H7 (cell line): ENCODE results near the gene FRMD5. TPM values are rescaled to one million over a fixed set of nuclear protein-coding genes. Genes with fewer than 3 reads are reported as not detected.
"Not testable (repeated sequence)": the region's sequence is repeated elsewhere in the genome, so short reads cannot be mapped to it uniquely, and the experiment has no call there.

Experiments used
- DNase-seq: peaks from one replicate; pipeline ENCODE4 v3.0.0; 2012
- H3K27me3 ChIP-seq: 2 replicates; pipeline ENCODE4 v1.6.0; 2011; ENCODE audit warnings: mild to moderate bottlenecking, low read length; ENCODE audit not compliant: control insufficient read depth, insufficient read depth
- H3K36me3 ChIP-seq: replicated peaks from 2 replicates; pipeline ENCODE4 v1.5.1; 2011; ENCODE audit warnings: low read length; ENCODE audit not compliant: control insufficient read depth, insufficient read depth
- H3K4me3 ChIP-seq: 2 replicates; pipeline ENCODE4 v1.5.1; 2011; ENCODE audit warnings: low read depth, mild to moderate bottlenecking, control low read depth, low read length, moderate library complexity; ENCODE audit not compliant: insufficient read depth
- total RNA-seq: library from RNA; depleted of rRNA; stranded (reverse); fragments of >200 nt; shearing (Covaris generic); gene quantifications from 2 replicates; pipeline ENCODE4 v1.2.3, GENCODE V29; 2014

The FRMD5 gene
- total RNA-seq, 1 experiment from 2014 or later, result 2.4 TPM

GRCh38 chr15:44015545-44016305, 179.3 kb downstream of the FRMD5 start:
- Histone ChIP-seq H3K36me3 (no peaks in the 10 kb centered on the region), H3K27me3 (no peaks in the 10 kb centered on the region), H3K4me3 (no peak overlapping the region)
- no peak for DNase-seq

GRCh38 chr15:44011238-44011854, 183.7 kb downstream of the FRMD5 start:
- Histone ChIP-seq H3K27me3 (no peaks in the 10 kb centered on the region), H3K4me3 (no peak overlapping the region), H3K36me3 (no peaks in the 10 kb centered on the region; the same call in 1 of the 2 replicates)
- no peak for DNase-seq

- Histone ChIP-seq H3K4me3 (no peak overlapping the region), H3K36me3 (no peaks in the 10 kb centered on the region; the same call in 1 of the 2 replicates), H3K27me3 (no peaks in the 10 kb centered on the region)
- DNase-seq, result no peak
Observed at GRCh38 chr15:44010089-44010488, 185.0 kb downstream of the FRMD5 start.

- no peak overlapping the region for H3K4me3 ChIP-seq
- no peak for DNase-seq
Observed at GRCh38 chr15:44009038-44009437, 186.0 kb downstream of the FRMD5 start.

GRCh38 chr15:44000248-44000647, 194.8 kb downstream of the FRMD5 start:
- H3K4me3 ChIP-seq, DNase-seq, H3K36me3 ChIP-seq, H3K27me3 ChIP-seq: not testable (repeated sequence)

More at GRCh38 chr15:44009038-44009437, 186.0 kb downstream of the FRMD5 start:
- Histone ChIP-seq H3K36me3 (no peaks in the 10 kb centered on the region; the same call in 1 of the 2 replicates), H3K27me3 (no peaks in the 10 kb centered on the region)

DNA sequence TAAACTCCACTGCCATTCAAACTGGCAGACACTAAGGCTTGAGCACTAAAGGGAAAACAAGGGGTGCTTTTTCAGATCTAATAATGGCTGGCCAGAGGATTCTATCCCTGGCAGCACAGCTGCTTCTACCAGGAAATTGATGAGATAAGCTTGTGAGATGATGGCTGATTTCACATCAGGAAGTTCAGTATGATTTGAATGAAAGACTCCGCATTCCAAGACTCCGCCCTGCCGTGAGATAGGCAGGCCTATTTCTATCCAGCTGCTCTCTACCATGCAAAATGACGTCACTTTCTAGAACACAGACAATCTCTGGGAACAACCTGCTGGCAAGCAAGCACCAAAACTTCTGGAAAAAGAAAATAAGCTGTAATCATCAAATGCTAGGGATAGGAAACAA, 196.5 kb downstream of the FRMD5 start:
- no peak overlapping the region for H3K4me3 ChIP-seq
- no peaks in the 10 kb centered on the region for H3K36me3 ChIP-seq
- no peaks in the 10 kb centered on the region for H3K27me3 ChIP-seq
- DNase-seq, result peak; percentile 30

GRCh38 chr15:43991206-43991605, 203.9 kb downstream of the FRMD5 start:
- DNase-seq, result peak; percentile 26
- Histone ChIP-seq H3K27me3 (no peaks in the 10 kb centered on the region), H3K4me3 (no peak overlapping the region), H3K36me3 (no peaks in the 10 kb centered on the region)

GRCh38 chr15:43989938-43990337, 205.1 kb downstream of the FRMD5 start:
- no peaks in the 10 kb centered on the region for H3K27me3 ChIP-seq
- no peak overlapping the region for H3K4me3 ChIP-seq

DNA sequence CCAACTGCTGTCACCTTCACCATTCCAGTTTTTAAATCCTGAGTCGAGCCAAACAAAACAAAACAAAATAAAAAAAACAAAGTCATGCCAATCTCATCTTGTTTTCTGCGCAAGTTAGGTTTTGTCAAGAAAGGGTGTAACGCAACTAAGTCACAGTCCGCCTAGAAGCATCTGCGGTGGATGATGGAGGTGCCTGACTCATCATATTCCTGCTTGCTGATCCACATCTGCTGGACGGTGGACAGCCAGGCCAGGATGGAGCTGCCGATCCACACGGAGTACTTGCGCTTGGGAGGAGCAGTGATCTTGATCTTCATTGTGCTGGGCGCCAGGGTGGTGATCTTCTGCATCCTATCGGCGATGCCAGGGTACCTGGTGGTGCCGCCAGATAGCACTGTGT, 206.2 kb downstream of the FRMD5 start:
- DNase-seq, result no peak
- Histone ChIP-seq H3K27me3 (no peaks in the 10 kb centered on the region), H3K4me3 (no peak overlapping the region)

More at GRCh38 chr15:43989938-43990337, 205.1 kb downstream of the FRMD5 start:
- DNase-seq, result no peak
- no peaks in the 10 kb centered on the region for H3K36me3 ChIP-seq

GRCh38 chr15:43987924-43988323, 207.1 kb downstream of the FRMD5 start:
- no peak for DNase-seq
- Histone ChIP-seq H3K36me3 (no peaks in the 10 kb centered on the region), H3K4me3 (no peak overlapping the region), H3K27me3 (no peaks in the 10 kb centered on the region)

More for the DNA sequence above, 206.2 kb downstream of the FRMD5 start:
- no peaks in the 10 kb centered on the region for H3K36me3 ChIP-seq

DNA sequence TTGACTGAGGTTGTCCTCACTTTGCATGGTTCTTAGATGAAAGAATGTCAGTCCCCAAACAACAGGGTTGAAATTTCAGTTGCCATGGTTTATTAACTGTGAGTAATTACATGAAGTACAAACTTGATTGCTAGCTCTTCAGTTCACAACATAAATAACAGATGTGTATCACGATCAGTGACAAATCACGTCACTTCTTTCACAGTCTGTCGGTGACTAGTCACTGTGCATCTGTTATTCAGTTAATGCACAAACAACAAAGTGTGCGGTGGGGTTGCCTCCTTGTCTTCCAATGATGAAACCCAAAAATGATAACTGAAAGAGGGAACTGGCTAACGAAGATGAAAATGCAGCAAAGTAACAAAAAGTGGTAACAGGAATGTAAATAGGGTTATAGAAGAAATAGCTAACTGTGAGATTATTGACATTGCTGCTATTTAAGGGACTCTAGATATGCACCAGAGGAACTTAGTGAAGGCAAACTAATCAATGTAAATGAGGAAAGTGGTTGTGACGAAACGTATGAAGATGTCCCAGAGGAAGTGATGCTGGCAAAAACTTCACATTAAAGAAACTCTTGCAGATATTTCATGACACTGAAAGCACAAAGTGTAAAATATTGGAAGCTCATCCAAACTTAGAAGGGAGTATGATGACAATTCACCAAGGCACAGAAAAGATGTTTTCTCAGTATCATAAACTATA, 208.9 kb downstream of the FRMD5 start:
- DNase-seq, result no peak
- Histone ChIP-seq H3K36me3 (no peaks in the 10 kb centered on the region), H3K27me3 (no peaks in the 10 kb centered on the region), H3K4me3 (no peak overlapping the region)

- Histone ChIP-seq H3K27me3 (no peaks in the 10 kb centered on the region), H3K4me3 (no peak overlapping the region), H3K36me3 (no peaks in the 10 kb centered on the region)
- no peak for DNase-seq
Observed at GRCh38 chr15:43981576-43981975, 213.5 kb downstream of the FRMD5 start.

DNA sequence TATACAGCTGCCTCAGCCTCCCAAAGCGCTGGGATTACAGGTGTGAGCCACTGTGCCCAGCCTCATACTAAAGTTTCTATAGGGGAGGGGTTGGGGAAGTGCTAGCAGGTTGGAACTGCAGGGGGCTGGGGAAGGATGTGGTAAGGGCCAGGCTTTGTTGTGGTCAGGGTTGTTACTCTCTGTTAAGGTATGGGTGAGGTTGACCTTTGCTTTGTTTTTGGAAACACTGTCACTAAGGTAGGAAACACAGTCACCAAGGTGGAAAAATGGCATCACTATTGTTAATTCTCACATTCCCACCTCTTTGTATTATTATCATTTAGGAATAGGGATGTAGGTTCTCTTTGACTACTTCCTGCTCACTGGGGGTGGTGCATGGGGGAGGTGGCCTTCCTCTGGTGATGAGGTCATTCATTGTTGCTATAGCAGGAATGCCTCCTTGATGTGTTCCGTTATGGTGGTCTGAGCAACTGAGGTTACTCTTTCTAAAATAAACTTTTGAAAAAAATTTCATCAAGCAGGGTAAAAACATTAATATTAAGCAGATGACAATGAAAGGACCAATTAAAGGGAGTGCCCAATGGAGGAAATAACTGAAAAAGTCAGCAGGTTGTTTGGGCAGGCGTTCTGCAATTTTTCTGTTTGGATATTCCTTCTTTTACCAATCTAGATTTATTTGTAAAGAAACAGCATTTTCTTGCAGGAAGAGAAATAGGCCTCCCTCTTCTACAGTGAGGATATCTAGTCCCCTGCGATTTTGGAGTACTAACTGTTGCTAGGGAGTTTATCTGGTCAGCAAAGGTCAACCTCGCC, 217.8 kb downstream of the FRMD5 start:
- Histone ChIP-seq H3K36me3 (no peaks in the 10 kb centered on the region), H3K27me3 (no peaks in the 10 kb centered on the region), H3K4me3 (no peak overlapping the region)
- peak; percentile 31 for DNase-seq

GRCh38 chr15:43975770-43976169, 219.3 kb downstream of the FRMD5 start:
- Histone ChIP-seq H3K4me3 (no peak overlapping the region), H3K36me3 (no peaks in the 10 kb centered on the region), H3K27me3 (no peaks in the 10 kb centered on the region)
- DNase-seq, result no peak
